H1 (cell line): ENCODE results near the gene STARD9. TPM values are rescaled to one million over a fixed set of nuclear protein-coding genes. Genes with fewer than 3 reads are reported as not detected.

Source experiments
- CTCF ChIA-PET: fragments of 300-600 bp; sonication (Branson Sonifier 250); formaldehyde crosslinking; loops from one replicate; lab custom pipeline; 2021; ENCODE audit not compliant: partially characterized antibody; lab: Charles Lee
- POLR2A ChIA-PET: fragments of 300-600 bp; sonication (Branson Sonifier 250); formaldehyde crosslinking; loops from one replicate; lab custom pipeline; 2021; ENCODE audit warnings: inconsistent platforms; ENCODE audit not compliant: partially characterized antibody; lab: Charles Lee
- DNase-seq, 2 experiments: peaks; one replicate each; pipeline versions ENCODE4 v3.0.0 to v3.0.0-alpha.2; 2010 to 2022; ENCODE audit warnings: low spot score in 2 of 2, low read depth in 1 of 2, mixed read lengths in 1 of 2
- FAIRE-seq: peaks from 2 replicates; lab custom pipeline; 2011; peaks lifted over from hg19 to GRCh38; lab: Jason Lieb, UNC
- H2AFZ ChIP-seq: 2 replicates; pipeline ENCODE4 v1.8.1; 2012; ENCODE audit warnings: low read length, inconsistent platforms
- H2AK5ac ChIP-seq: 2 replicates; pipeline ENCODE4 v1.6.1; 2013; ENCODE audit warnings: low read depth, low read length
- H2BK120ac ChIP-seq: replicated peaks from 2 replicates; pipeline ENCODE3; 2013; ENCODE audit warnings: low read depth, low read length, inconsistent platforms
- H2BK12ac ChIP-seq: 2 replicates; pipeline ENCODE4 v1.6.1; 2013; ENCODE audit warnings: low read depth, low read length
- H2BK15ac ChIP-seq: 2 replicates; pipeline ENCODE4 v1.6.1; 2013; ENCODE audit warnings: low read length
- H2BK20ac ChIP-seq: 2 replicates; pipeline ENCODE4 v1.6.1; 2013; ENCODE audit warnings: low read length
- H2BK5ac ChIP-seq: 2 replicates; pipeline ENCODE4 v1.6.1; 2013; ENCODE audit warnings: low read depth, low read length
- H3K14ac ChIP-seq: 2 replicates; pipeline ENCODE4 v1.6.1; 2013; ENCODE audit warnings: inconsistent platforms; ENCODE audit not compliant: insufficient read length
- H3K18ac ChIP-seq: 2 replicates; pipeline ENCODE4 v1.6.1; 2013; ENCODE audit warnings: low read length; ENCODE audit errors: extremely low read depth
- H3K23ac ChIP-seq: 2 replicates; pipeline ENCODE4 v1.6.1; 2013; ENCODE audit warnings: inconsistent platforms; ENCODE audit not compliant: insufficient read length
- H3K23me2 ChIP-seq: 2 replicates; pipeline ENCODE4 v1.6.1; 2013; ENCODE audit warnings: low read depth, low read length
- H3K27ac ChIP-seq: 2 replicates; pipeline ENCODE4 v1.6.1; 2011; ENCODE audit warnings: low read depth, low read length, inconsistent platforms
- H3K27me3 ChIP-seq, 4 experiments: replicated peaks in 1 of 4; 1 replicate in 1 of 4; 2 replicates in 3 of 4; pipeline versions ENCODE4 v1.6.1 to v1.8.1; 2011 to 2013; ENCODE audit warnings: low read length in 3 of 4, mild to moderate bottlenecking in 3 of 4, inconsistent platforms in 2 of 4, mixed read lengths in 2 of 4, moderate library complexity in 1 of 4; ENCODE audit not compliant: control insufficient read depth in 3 of 4, insufficient read depth in 3 of 4; ENCODE audit errors: extremely low read depth in 1 of 4
- H3K36me3 ChIP-seq, 4 experiments: 2 replicates each; pipeline versions ENCODE4 v1.6.1 to v1.8.1; 2011 to 2013; ENCODE audit warnings: mild to moderate bottlenecking in 4 of 4, low read length in 3 of 4, moderate library complexity in 2 of 4, control low read depth in 1 of 4, inconsistent platforms in 1 of 4; ENCODE audit not compliant: insufficient read depth in 4 of 4, control insufficient read depth in 2 of 4
- H3K4ac ChIP-seq: replicated peaks from 2 replicates; pipeline ENCODE3; 2013; ENCODE audit warnings: low read length, low read depth, mixed read lengths, inconsistent platforms; ENCODE audit not compliant: insufficient read length
- H3K4me1 ChIP-seq, 4 experiments: replicated peaks in 1 of 4; 1 replicate in 1 of 4; 2 replicates in 3 of 4; pipeline versions ENCODE4 v1.6.1 to v1.8.1; 2011 to 2013; ENCODE audit warnings: low read length in 3 of 4, inconsistent platforms in 2 of 4, mixed read lengths in 1 of 4; ENCODE audit not compliant: insufficient read depth in 4 of 4, control insufficient read depth in 3 of 4
- H3K4me2 ChIP-seq, 2 experiments: 2 replicates each; pipeline versions ENCODE4 v1.6.1 to v1.8.1; 2011 to 2013; ENCODE audit warnings: low read depth in 2 of 2, low read length in 2 of 2, control low read depth in 1 of 2, inconsistent platforms in 1 of 2, mild to moderate bottlenecking in 1 of 2; ENCODE audit not compliant: insufficient read depth in 1 of 2
- H3K4me3 ChIP-seq, 4 experiments: fragments of 200-600, 300-600 bp in 1 of 4; sonication (generic), shearing (Covaris generic), sonication (Bioruptor Twin) in 1 of 4; 2 replicates each; pipeline versions ENCODE4 v1.5.1 to v1.8.1; 2011 to 2016; ENCODE audit warnings: low read length in 4 of 4, low read depth in 3 of 4, control low read depth in 2 of 4, inconsistent platforms in 2 of 4, mild to moderate bottlenecking in 2 of 4, mixed read lengths in 1 of 4, moderate library complexity in 1 of 4; ENCODE audit not compliant: insufficient read depth in 2 of 4; ENCODE audit errors: extremely low read depth in 1 of 4
- H3K56ac ChIP-seq: replicated peaks from 2 replicates; pipeline ENCODE3; 2013; ENCODE audit warnings: low read depth, mild to moderate bottlenecking, mixed read lengths, low read length, inconsistent platforms; ENCODE audit not compliant: insufficient read length
- H3K79me1 ChIP-seq: 2 replicates; pipeline ENCODE4 v1.6.1; 2013; ENCODE audit warnings: low read depth, low read length, control low read depth
- H3K79me2 ChIP-seq, 2 experiments: 2 replicates each; pipeline versions ENCODE4 v1.6.1 to v1.8.1; 2012 to 2013; ENCODE audit warnings: low read length in 2 of 2, mild to moderate bottlenecking in 2 of 2, inconsistent platforms in 1 of 2; ENCODE audit not compliant: insufficient read depth in 2 of 2, control insufficient read depth in 1 of 2
- H3K9ac ChIP-seq, 4 experiments: replicated peaks in 1 of 4; 1 replicate in 1 of 4; 2 replicates in 3 of 4; pipeline versions ENCODE4 v1.6.1 to v1.8.1; 2011 to 2013; ENCODE audit warnings: low read depth in 3 of 4, low read length in 3 of 4, control low read depth in 2 of 4, mild to moderate bottlenecking in 2 of 4, moderate library complexity in 2 of 4, inconsistent platforms in 1 of 4; ENCODE audit errors: extremely low read depth in 1 of 4
- H3K9me3 ChIP-seq, 2 experiments: 2 replicates each; pipeline versions ENCODE4 v1.6.1 to v1.8.1; 2012 to 2013; ENCODE audit warnings: mild to moderate bottlenecking in 2 of 2, moderate library complexity in 2 of 2, control low read depth in 1 of 2, inconsistent platforms in 1 of 2, low read depth in 1 of 2, low read length in 1 of 2, mixed read lengths in 1 of 2; ENCODE audit not compliant: insufficient read depth in 2 of 2
- H4K20me1 ChIP-seq, 2 experiments: replicated peaks in 1 of 2; 2 replicates each; pipeline versions ENCODE3 to v1.8.1; 2011 to 2013; ENCODE audit warnings: inconsistent platforms in 2 of 2, low read length in 2 of 2, mild to moderate bottlenecking in 1 of 2; ENCODE audit not compliant: insufficient read depth in 2 of 2, control insufficient read depth in 1 of 2
- H4K5ac ChIP-seq: 2 replicates; pipeline ENCODE4 v1.6.1; 2013; ENCODE audit warnings: low read length, low read depth, mixed read lengths, inconsistent platforms; ENCODE audit not compliant: insufficient read length
- H4K8ac ChIP-seq: 2 replicates; pipeline ENCODE4 v1.8.0; 2013; ENCODE audit warnings: mild to moderate bottlenecking, moderate library complexity, low read length, inconsistent platforms; ENCODE audit not compliant: insufficient read depth; ENCODE audit errors: extremely low read depth
- H4K91ac ChIP-seq: replicated peaks from 2 replicates; pipeline ENCODE3; 2013; ENCODE audit warnings: low read length, mixed read lengths, inconsistent platforms; ENCODE audit not compliant: insufficient read length
- CBX8 ChIP-seq: fragments of 300-800, 300-1000 bp; sonication (generic); IDR thresholded peaks from 2 replicates; pipeline ENCODE4 v1.7.1; 2016; ENCODE audit warnings: low read depth, low read length, borderline replicate concordance
- CHD1 ChIP-seq: IDR thresholded peaks from 2 replicates; pipeline ENCODE4 v1.6.1; 2012; ENCODE audit warnings: low read depth, low read length, improper control_type of control experiment
- CREB1 ChIP-seq: IDR thresholded peaks from 2 replicates; pipeline ENCODE4 v1.6.1; 2012; ENCODE audit warnings: inconsistent platforms
- FOSL1 ChIP-seq: IDR thresholded peaks from 2 replicates; pipeline ENCODE4 v1.6.1; 2011; ENCODE audit warnings: mild to moderate bottlenecking, low read depth, low read length, moderate library complexity; ENCODE audit not compliant: insufficient read depth
- GABPA ChIP-seq: IDR thresholded peaks from 2 replicates; pipeline ENCODE4 v1.6.1; 2011; ENCODE audit warnings: mild to moderate bottlenecking, low read length, moderate library complexity, borderline replicate concordance; ENCODE audit not compliant: insufficient read depth
- JUN ChIP-seq: IDR thresholded peaks from 2 replicates; pipeline ENCODE4 v1.6.1; 2011; ENCODE audit warnings: low read depth, mild to moderate bottlenecking, improper control_type of control experiment, low read length
- KDM4A ChIP-seq: IDR thresholded peaks from one replicate; pipeline ENCODE4 v1.7.1; 2012; ENCODE audit warnings: low read depth, mild to moderate bottlenecking, moderate library complexity, low read length, inconsistent platforms; ENCODE audit not compliant: severe bottlenecking
- MAX ChIP-seq: IDR thresholded peaks from 2 replicates; pipeline ENCODE4 v1.6.1; 2012; ENCODE audit warnings: inconsistent platforms
- NRF1 ChIP-seq: IDR thresholded peaks from 2 replicates; pipeline ENCODE4 v1.6.1; 2011; ENCODE audit warnings: mild to moderate bottlenecking, low read depth, low read length, improper control_type of control experiment
- RBBP5 ChIP-seq: IDR thresholded peaks from 2 replicates; pipeline ENCODE4 v1.7.1; 2012; ENCODE audit warnings: low read depth, mild to moderate bottlenecking, inconsistent platforms, low read length, moderate library complexity, borderline replicate concordance
- RNF2 ChIP-seq: fragments of 200-900, 300-1000 bp; sonication (generic); IDR thresholded peaks from 2 replicates; pipeline ENCODE4 v1.7.1; 2016; ENCODE audit warnings: borderline replicate concordance, low read depth, mild to moderate bottlenecking, antibody characterized with exemption, low read length; ENCODE audit not compliant: poor library complexity, severe bottlenecking; ENCODE audit errors: missing control alignments
- SIN3A ChIP-seq, 2 experiments: IDR thresholded peaks in 1 of 2; conservative IDR thresholded peaks in 1 of 2; 2 replicates each; pipeline ENCODE4 v1.6.1; 2011 to 2012; ENCODE audit warnings: low read length in 2 of 2, improper control_type of control experiment in 1 of 2, low read depth in 1 of 2, mild to moderate bottlenecking in 1 of 2
- ZNF274 ChIP-seq: IDR thresholded peaks from 2 replicates; pipeline ENCODE4 v1.7.0; 2012; ENCODE audit warnings: low read length, borderline replicate concordance; ENCODE audit errors: extremely low read depth
- WGBS, 2 experiments: shearing (Covaris generic) in 1 of 2; methylation state at CpG; one replicate each; pipeline versions ENCODE4 v1.1.6 to v1.1.7; 2013 to 2015; ENCODE audit warnings: low lambda C conversion rate in 2 of 2, mixed read lengths in 2 of 2, inconsistent platforms in 1 of 2, low coverage in 1 of 2, missing lambda C conversion rate in 1 of 2; ENCODE audit not compliant: insufficient replicate concordance in 2 of 2, insufficient coverage in 1 of 2, insufficient read length in 1 of 2; ENCODE audit errors: extremely low coverage in 1 of 2, missing lambda C conversion rate in 1 of 2; 5-methylcytosine and 5-hydroxymethylcytosine counted together
- polyA plus RNA-seq, 7 experiments: library from polyadenylated mRNA; depleted of rRNA in 3 of 7; stranded (reverse) in 5 of 7; unstranded in 2 of 7; fragments of >200 nt in 5 of 7; fragments of 200-250 nt in 2 of 7; gene quantifications; 1 replicate in 5 of 7; 2 replicates in 1 of 7; 4 replicates in 1 of 7; pipeline versions ENCODE4 v1.2.1 to v1.2.3, GENCODE V29; 2011 to 2013; ENCODE audit warnings: missing spikeins in 2 of 7, mixed read lengths in 2 of 7
- total RNA-seq: library from RNA; stranded (reverse); fragmentation: NEBNext Ultra II Directional; extraction: Animal tissue kit (Norgen Biotek cat#: 25700); gene quantifications from 2 replicates; pipeline ENCODE4 v1.2.1, GENCODE V29; 2021

The STARD9 gene
- total and polyA plus RNA-seq, 2 of the 8 experiments (the other 6 are each of a cell fraction or from before 2014, with no cell fraction given) = 2.8 to 7.0 TPM

DNA sequence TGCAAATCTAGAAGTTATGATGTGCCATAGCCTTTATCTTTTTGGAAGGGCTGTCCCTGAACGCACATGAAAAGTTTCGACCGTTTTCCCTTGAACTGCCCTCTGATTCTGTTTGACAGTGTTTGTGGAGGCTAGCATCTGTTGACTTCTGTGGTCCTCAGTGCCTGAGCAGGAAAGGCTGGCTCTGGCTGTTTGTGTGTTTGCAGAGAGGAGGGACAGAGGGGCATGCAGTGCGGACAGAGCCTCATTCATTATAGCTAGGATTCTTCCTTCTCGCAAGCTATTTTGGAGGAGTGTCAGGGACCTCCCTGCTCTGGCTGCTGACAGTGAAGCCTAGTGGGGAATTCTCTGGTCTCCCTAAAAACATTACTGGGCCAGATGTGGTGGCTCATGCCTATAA is 97.0 kb downstream of the STARD9 start:
- Histone ChIP-seq H4K20me1 (no peaks in the 10 kb centered on the region), H2BK120ac (no peak overlapping the region), H3K27me3 (no peaks in the 10 kb centered on the region), H3K56ac (no peak overlapping the region), H4K5ac (no peak overlapping the region), H2AFZ (no peak overlapping the region), H3K27ac (peak overlapping the region; percentile 29; the same call in 1 of the 2 replicates), H3K23ac (no peak overlapping the region), H4K91ac (no peak overlapping the region), H2BK12ac (peak overlapping the region; percentile 53; the same call in 1 of the 2 replicates), H3K36me3 (peaks cover 0 to 14% (median 3%) of the 10 kb centered on the region in 4 experiments; a peak in 4 of 8 replicates), H2AK5ac (no peak overlapping the region), H3K4ac (no peak overlapping the region), H3K9ac (no peak overlapping the region), H3K79me1 (no peaks in the 10 kb centered on the region), H3K4me3 (no peak overlapping the region), H3K4me2 (no peak overlapping the region), H3K9me3 (no peaks in the 10 kb centered on the region), H2BK20ac (0 out of 2 replicates have a peak overlapping the region, but pooled peaks have one; percentile 53), H3K18ac (no peak overlapping the region), H4K8ac (no peak overlapping the region), H2BK5ac (peak overlapping the region; percentile 84; the same call in 1 of the 2 replicates), H3K14ac (no peak overlapping the region), H3K79me2 (no peaks in the 10 kb centered on the region), H3K4me1 (no peaks in the 10 kb centered on the region; a peak in 2 of 7 replicates), H2BK15ac (no peak overlapping the region), H3K23me2 (no peaks in the 10 kb centered on the region)
- no peak for FAIRE-seq
- ChIA-PET CTCF (interaction anchor here (0.6 to 1.0 kb wide), 3 partner anchors 9 to 1920 kb away, joined by 3 to 4 read pairs (median 3); no protein-coding TSS in a partner anchor), POLR2A (interaction anchor here (1.2 kb wide), 1 partner anchor 13 kb away, joined by 3 read pairs; no protein-coding TSS in a partner anchor)
- 98% methylated on average over 5 of the region's 5 CpGs; no CpG with 5 or more reads in 1 of the 2 experiments for WGBS, 2 experiments
- no peak for DNase-seq
- TF ChIP-seq SIN3A (conservative IDR thresholded peaks at IDR 0.05 in 1 of 2, IDR thresholded peaks at IDR 0.05 in 1 of 2; ENCODE audit: low read depth in 1 of 2, low read length in 2 of 2) (no peak), GABPA (no peak), KDM4A (no peak), NRF1 (no peak), ZNF274 (no peak), CHD1 (no peak), CREB1 (no peak), RBBP5 (no peak), FOSL1 (no peak), JUN (no peak), CBX8 (no peak), MAX (no peak), RNF2 (no peak)
